ENCODE measurements around the gene NTN1.

DNA sequence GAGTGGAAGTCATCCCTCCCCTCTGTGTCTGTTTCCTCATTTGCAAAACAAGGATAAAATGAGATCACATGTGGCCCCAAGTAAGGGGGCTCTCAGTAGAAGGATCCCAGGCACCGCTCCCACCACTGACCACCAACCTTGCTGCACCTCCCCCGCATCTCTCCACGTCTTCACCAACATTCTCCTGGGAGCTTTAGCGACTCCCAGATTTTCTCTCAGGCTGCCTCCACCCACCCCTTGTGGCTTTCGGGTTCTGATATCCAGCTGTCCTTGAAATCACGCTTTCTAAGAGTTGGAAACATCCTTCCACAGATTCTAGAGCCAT is 16.4 kb upstream of the NTN1 start:
- TF ChIP-seq POLR2A (IDR thresholded peaks at IDR 0.05; ENCODE audit: low read depth, low read length) (no peak), POLR2AphosphoS5 (IDR thresholded peaks at IDR 0.05; ENCODE audit: low read depth, low read length) (no peak), SPI1 (IDR thresholded peaks at IDR 0.05; ENCODE audit: low read depth, low read length) (no peak)
